ENCODE results near the gene HTT. TPM values are rescaled to one million over a fixed set of nuclear protein-coding genes. Genes with fewer than 3 reads are reported as not detected.
A peak's percentile ranks its signal among the peaks of the same experiment; 100 is the strongest.

The HTT gene
- total and polyA plus RNA-seq, 2 experiments from 2014 or later, result 11.4 to 38.6 TPM

- no peaks in the 10 kb centered on the region for H3K27me3 ChIP-seq
- H3K4me3 ChIP-seq, result peak overlapping the region; percentile 60
- no peaks in the 10 kb centered on the region for H3K9me3 ChIP-seq (ENCODE audit: low read depth)
- H3K36me3 ChIP-seq, result no peaks in the 10 kb centered on the region
- TF ChIP-seq, protein P1, sequence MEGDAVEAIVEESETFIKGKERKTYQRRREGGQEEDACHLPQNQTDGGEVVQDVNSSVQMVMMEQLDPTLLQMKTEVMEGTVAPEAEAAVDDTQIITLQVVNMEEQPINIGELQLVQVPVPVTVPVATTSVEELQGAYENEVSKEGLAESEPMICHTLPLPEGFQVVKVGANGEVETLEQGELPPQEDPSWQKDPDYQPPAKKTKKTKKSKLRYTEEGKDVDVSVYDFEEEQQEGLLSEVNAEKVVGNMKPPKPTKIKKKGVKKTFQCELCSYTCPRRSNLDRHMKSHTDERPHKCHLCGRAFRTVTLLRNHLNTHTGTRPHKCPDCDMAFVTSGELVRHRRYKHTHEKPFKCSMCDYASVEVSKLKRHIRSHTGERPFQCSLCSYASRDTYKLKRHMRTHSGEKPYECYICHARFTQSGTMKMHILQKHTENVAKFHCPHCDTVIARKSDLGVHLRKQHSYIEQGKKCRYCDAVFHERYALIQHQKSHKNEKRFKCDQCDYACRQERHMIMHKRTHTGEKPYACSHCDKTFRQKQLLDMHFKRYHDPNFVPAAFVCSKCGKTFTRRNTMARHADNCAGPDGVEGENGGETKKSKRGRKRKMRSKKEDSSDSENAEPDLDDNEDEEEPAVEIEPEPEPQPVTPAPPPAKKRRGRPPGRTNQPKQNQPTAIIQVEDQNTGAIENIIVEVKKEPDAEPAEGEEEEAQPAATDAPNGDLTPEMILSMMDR (IDR thresholded peaks at IDR 0.05; ENCODE audit: low read depth, low read length), result peak; percentile 25
- H3K27ac ChIP-seq, result peak overlapping the region; percentile 62
- H3K4me1 ChIP-seq (ENCODE audit: low read depth), result peaks cover 15% of the 10 kb centered on the region
- DNase-seq (ENCODE audit: low read depth in 1 of 2, low spot score in 1 of 2), result peak in 1 of 2 donors; percentile 30
Measured at GRCh38 chr4:3073158-3074077, 1.1 kb upstream of the HTT start.

GRCh38 chr4:3074846-3075651, 568 bp downstream of the HTT start:
- Histone ChIP-seq H3K36me3 (no peaks in the 10 kb centered on the region), H3K4me3 (peak overlapping the region; percentile 80), H3K27ac (peak overlapping the region; percentile 86), H3K4me1 (ENCODE audit: low read depth) (peaks cover 19% of the 10 kb centered on the region), H3K9me3 (ENCODE audit: low read depth) (no peaks in the 10 kb centered on the region), H3K27me3 (no peaks in the 10 kb centered on the region)
- peak; percentile 58 to 86 for DNase-seq (ENCODE audit: low read depth in 1 of 2, low spot score in 1 of 2)
- TF ChIP-seq, protein P1 (IDR thresholded peaks at IDR 0.05; ENCODE audit: low read depth, low read length), result no peak

- DNase-seq (ENCODE audit: low read depth in 1 of 2, low spot score in 1 of 2), result no peak
- no peaks in the 10 kb centered on the region for H3K27me3 ChIP-seq
- H3K27ac ChIP-seq, result peak overlapping the region; percentile 86
- H3K4me3 ChIP-seq, result peak overlapping the region; percentile 80
- TF ChIP-seq, protein P1 (IDR thresholded peaks at IDR 0.05; ENCODE audit: low read depth, low read length), result no peak
- H3K4me1 ChIP-seq (ENCODE audit: low read depth), result peaks cover 19% of the 10 kb centered on the region
- H3K36me3 ChIP-seq, result no peaks in the 10 kb centered on the region
- no peaks in the 10 kb centered on the region for H3K9me3 ChIP-seq (ENCODE audit: low read depth)
Measured at GRCh38 chr4:3075652-3075981, 1.1 kb downstream of the HTT start.

- no peaks in the 10 kb centered on the region for H3K9me3 ChIP-seq (ENCODE audit: low read depth)
- TF ChIP-seq, protein P1 (IDR thresholded peaks at IDR 0.05; ENCODE audit: low read depth, low read length), result no peak
Measured at GRCh38 chr4:3077796-3078195, 3.3 kb downstream of the HTT start.

GRCh38 chr4:3079694-3080123, 5.2 kb downstream of the HTT start:
- no peaks in the 10 kb centered on the region for H3K27me3 ChIP-seq
- peaks cover 19% of the 10 kb centered on the region for H3K4me1 ChIP-seq (ENCODE audit: low read depth)
- DNase-seq (ENCODE audit: low read depth in 1 of 2, low spot score in 1 of 2), result no peak
- no peaks in the 10 kb centered on the region for H3K9me3 ChIP-seq (ENCODE audit: low read depth)
- TF ChIP-seq, protein P1 (IDR thresholded peaks at IDR 0.05; ENCODE audit: low read depth, low read length), result no peak
- no peak overlapping the region for H3K4me3 ChIP-seq
- no peaks in the 10 kb centered on the region for H3K36me3 ChIP-seq
- H3K27ac ChIP-seq, result peak overlapping the region; percentile 56

More at GRCh38 chr4:3077796-3078195, 3.3 kb downstream of the HTT start:
- Histone ChIP-seq H3K4me3 (no peak overlapping the region), H3K36me3 (no peaks in the 10 kb centered on the region), H3K27ac (no peak overlapping the region), H3K4me1 (ENCODE audit: low read depth) (peaks cover 19% of the 10 kb centered on the region), H3K27me3 (no peaks in the 10 kb centered on the region)
- no peak for DNase-seq (ENCODE audit: low read depth in 1 of 2, low spot score in 1 of 2)
